ENCODE data around the gene TMEM91.

- no peak for TF ChIP-seq CTCF (IDR thresholded peaks at IDR 0.05; ENCODE audit: low read depth, low read length, poor library complexity, severe bottlenecking)
- no peak for TF ChIP-seq EZH2phosphoT487 (IDR thresholded peaks at IDR 0.05; ENCODE audit: borderline replicate concordance, low read length)
These were observed 41.5 kb upstream of the TMEM91 start for GRCh38 chr19:41334793-41335192.
